GM12872 (cell line): ENCODE results near the gene R3HCC1L.

ENCODE experiments used
- CTCF ChIP-seq: IDR thresholded peaks from 3 replicates; pipeline ENCODE4 v1.5.1; 2011; ENCODE audit warnings: low read depth, mild to moderate bottlenecking, low read length, moderate library complexity; ENCODE audit not compliant: insufficient read depth

The R3HCC1L gene

GRCh38 chr10:98134431-98135221 is at the start of gene R3HCC1L:
R3HCC1L (plus strand) TSS chr10:98134657; CDS start chr10:98208115, 73,458 bp downstream.
- TF ChIP-seq CTCF: no peak

- no peak for TF ChIP-seq CTCF
These were observed 49.2 kb upstream of the R3HCC1L start for GRCh38 chr10:98085238-98085637.

- TF ChIP-seq CTCF: no peak
These were observed 47.4 kb upstream of the R3HCC1L start for GRCh38 chr10:98086837-98087708.

- TF ChIP-seq CTCF: no peak
These were observed 46.1 kb upstream of the R3HCC1L start for GRCh38 chr10:98088186-98088971.

GRCh38 chr10:98090822-98091221 is 43.6 kb upstream of the R3HCC1L start:
- no peak for TF ChIP-seq CTCF

- no peak for TF ChIP-seq CTCF
These were observed 38.1 kb upstream of the R3HCC1L start for GRCh38 chr10:98096316-98096715.

- no peak for TF ChIP-seq CTCF
These were observed 37.7 kb upstream of the R3HCC1L start for GRCh38 chr10:98096731-98097130.
